Spleen (tissue), 3 donors: ENCODE measurements around the gene TUT1.

Source experiments
- POLR2A ChIP-seq, 3 donors: fragments of 450-650 bp; IDR thresholded peaks; one replicate each; pipeline ENCODE4 v1.5.1; 2017; ENCODE audit warnings: antibody characterized with exemption in 3 of 3, mild to moderate bottlenecking in 1 of 3
- POLR2AphosphoS5 ChIP-seq, 3 donors: sonication (generic); formaldehyde crosslinking; IDR thresholded peaks; one replicate each; pipeline ENCODE4 v1.5.1; 2017; ENCODE audit warnings: antibody characterized with exemption in 3 of 3

DNA sequence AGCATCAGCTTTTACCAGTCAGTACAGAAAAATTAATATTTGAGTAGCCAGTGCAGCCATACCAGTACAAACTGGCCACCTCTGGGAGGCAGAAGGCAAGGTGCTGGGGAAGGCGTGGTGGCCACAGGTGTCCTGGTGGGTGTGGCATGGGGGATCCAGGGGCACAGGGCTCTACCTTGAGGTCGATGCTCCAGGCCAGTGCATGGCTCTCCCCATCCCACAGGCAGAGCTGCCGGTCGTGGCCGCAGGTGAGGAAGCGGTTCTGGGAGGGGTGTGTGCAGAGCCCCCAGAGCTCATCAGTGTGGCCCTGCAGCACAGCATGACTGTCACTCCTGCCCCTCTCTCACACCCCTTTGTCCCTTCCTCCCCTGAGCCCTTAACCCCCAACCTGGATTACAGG, 14.1 kb upstream of the TUT1 start:
- TF ChIP-seq POLR2A (IDR thresholded peaks at IDR 0.05) (no peak), POLR2AphosphoS5 (IDR thresholded peaks at IDR 0.05) (no peak)
